CD8-positive, alpha-beta memory T cell (primary cell): Measurements from ENCODE around the gene MICAL3. TPM values are rescaled to one million over a fixed set of nuclear protein-coding genes. Genes with fewer than 3 reads are reported as not detected.
"Not testable (repeated sequence)": the region's sequence is repeated elsewhere in the genome, so short reads cannot be mapped to it uniquely, and the experiment has no call there.

Experiments
- CTCF ChIA-PET: fragments of 350-600 bp; sonication (Branson Sonifier 250); formaldehyde crosslinking; loops from one replicate; lab custom pipeline; 2021; ENCODE audit warnings: antibody characterized with exemption; lab: Charles Lee
- POLR2A ChIA-PET: fragments of 350-600 bp; sonication (Branson Sonifier 250); formaldehyde crosslinking; loops from one replicate; lab custom pipeline; 2021; ENCODE audit warnings: antibody characterized with exemption; lab: Charles Lee
- DNase-seq, 5 donors: peaks; one replicate each; pipeline versions ENCODE4 v3.0.0 to v3.0.0-alpha.2; 2020 to 2022; ENCODE audit warnings: mixed read lengths in 1 of 5
- H3K27ac ChIP-seq: one replicate; pipeline ENCODE4 v1.7.0; 2013; ENCODE audit warnings: low read depth, mild to moderate bottlenecking, low read length, moderate library complexity
- H3K27me3 ChIP-seq: 2 replicates; pipeline ENCODE4 v1.7.0; 2013; ENCODE audit warnings: low read length, mild to moderate bottlenecking; ENCODE audit not compliant: insufficient read depth, poor library complexity, severe bottlenecking
- H3K36me3 ChIP-seq: 2 replicates; pipeline ENCODE4 v1.7.0; 2013; ENCODE audit warnings: mild to moderate bottlenecking, low read length, moderate library complexity; ENCODE audit not compliant: insufficient read depth
- H3K4me1 ChIP-seq: 2 replicates; pipeline ENCODE4 v1.7.0; 2013; ENCODE audit warnings: mild to moderate bottlenecking, low read length, moderate library complexity; ENCODE audit not compliant: insufficient read depth
- H3K4me3 ChIP-seq: 2 replicates; pipeline ENCODE4 v1.7.0; 2013; ENCODE audit warnings: mild to moderate bottlenecking, low read length
- H3K9me3 ChIP-seq: 2 replicates; pipeline ENCODE4 v1.7.0; 2013; ENCODE audit warnings: mild to moderate bottlenecking, low read length
- H3K27ac Mint-ChIP-seq, 8 donors: one replicate each; pipeline ENCODE4 v1.8.0; 2020 to 2021; ENCODE audit warnings: mixed read lengths in 8 of 8, mild to moderate bottlenecking in 6 of 8, inconsistent platforms in 3 of 8, moderate library complexity in 3 of 8
- H3K27me3 Mint-ChIP-seq, 2 donors: one replicate each; pipeline ENCODE4 v1.8.0; 2020 to 2021; ENCODE audit warnings: mixed read lengths in 2 of 2, mild to moderate bottlenecking in 1 of 2, moderate library complexity in 1 of 2
- H3K36me3 Mint-ChIP-seq, 3 donors: one replicate each; pipeline ENCODE4 v1.8.0; 2020 to 2021; ENCODE audit warnings: mixed read lengths in 3 of 3, inconsistent platforms in 1 of 3, mild to moderate bottlenecking in 1 of 3
- H3K4me1 Mint-ChIP-seq, 3 donors: one replicate each; pipeline ENCODE4 v1.8.0; 2020 to 2021; ENCODE audit warnings: mixed read lengths in 3 of 3, inconsistent platforms in 1 of 3, mild to moderate bottlenecking in 1 of 3
- H3K4me3 Mint-ChIP-seq, 7 donors: one replicate each; pipeline ENCODE4 v1.8.0; 2020 to 2021; ENCODE audit warnings: mixed read lengths in 7 of 7, mild to moderate bottlenecking in 6 of 7, moderate library complexity in 4 of 7, inconsistent platforms in 2 of 7
- H3K9me3 Mint-ChIP-seq, 5 donors: one replicate each; pipeline ENCODE4 v1.8.0; 2020 to 2022; ENCODE audit warnings: mixed read lengths in 5 of 5, mild to moderate bottlenecking in 3 of 5, moderate library complexity in 2 of 5, inconsistent platforms in 1 of 5
- polyA plus RNA-seq: library from polyadenylated mRNA; unstranded; fragments of 300-500 nt; fragmentation: Illumina TruSeq; gene quantifications from one replicate; pipeline ENCODE4 v1.2.3, GENCODE V29; 2021
- total RNA-seq, 2 experiments: library from RNA; stranded (reverse); gene quantifications; one replicate each; pipeline ENCODE4 v1.2.3, GENCODE V29; 2021

The MICAL3 gene, protein sequence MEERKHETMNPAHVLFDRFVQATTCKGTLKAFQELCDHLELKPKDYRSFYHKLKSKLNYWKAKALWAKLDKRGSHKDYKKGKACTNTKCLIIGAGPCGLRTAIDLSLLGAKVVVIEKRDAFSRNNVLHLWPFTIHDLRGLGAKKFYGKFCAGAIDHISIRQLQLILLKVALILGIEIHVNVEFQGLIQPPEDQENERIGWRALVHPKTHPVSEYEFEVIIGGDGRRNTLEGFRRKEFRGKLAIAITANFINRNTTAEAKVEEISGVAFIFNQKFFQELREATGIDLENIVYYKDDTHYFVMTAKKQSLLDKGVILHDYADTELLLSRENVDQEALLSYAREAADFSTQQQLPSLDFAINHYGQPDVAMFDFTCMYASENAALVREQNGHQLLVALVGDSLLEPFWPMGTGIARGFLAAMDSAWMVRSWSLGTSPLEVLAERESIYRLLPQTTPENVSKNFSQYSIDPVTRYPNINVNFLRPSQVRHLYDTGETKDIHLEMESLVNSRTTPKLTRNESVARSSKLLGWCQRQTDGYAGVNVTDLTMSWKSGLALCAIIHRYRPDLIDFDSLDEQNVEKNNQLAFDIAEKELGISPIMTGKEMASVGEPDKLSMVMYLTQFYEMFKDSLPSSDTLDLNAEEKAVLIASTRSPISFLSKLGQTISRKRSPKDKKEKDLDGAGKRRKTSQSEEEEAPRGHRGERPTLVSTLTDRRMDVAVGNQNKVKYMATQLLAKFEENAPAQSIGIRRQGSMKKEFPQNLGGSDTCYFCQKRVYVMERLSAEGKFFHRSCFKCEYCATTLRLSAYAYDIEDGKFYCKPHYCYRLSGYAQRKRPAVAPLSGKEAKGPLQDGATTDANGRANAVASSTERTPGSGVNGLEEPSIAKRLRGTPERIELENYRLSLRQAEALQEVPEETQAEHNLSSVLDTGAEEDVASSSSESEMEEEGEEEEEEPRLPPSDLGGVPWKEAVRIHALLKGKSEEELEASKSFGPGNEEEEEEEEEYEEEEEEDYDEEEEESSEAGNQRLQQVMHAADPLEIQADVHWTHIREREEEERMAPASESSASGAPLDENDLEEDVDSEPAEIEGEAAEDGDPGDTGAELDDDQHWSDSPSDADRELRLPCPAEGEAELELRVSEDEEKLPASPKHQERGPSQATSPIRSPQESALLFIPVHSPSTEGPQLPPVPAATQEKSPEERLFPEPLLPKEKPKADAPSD (N-terminal part only)
- total RNA-seq, result 10 to 100 TPM; 51.7 to 51.9 TPM
- 1.7 TPM for polyA plus RNA-seq

DNA sequence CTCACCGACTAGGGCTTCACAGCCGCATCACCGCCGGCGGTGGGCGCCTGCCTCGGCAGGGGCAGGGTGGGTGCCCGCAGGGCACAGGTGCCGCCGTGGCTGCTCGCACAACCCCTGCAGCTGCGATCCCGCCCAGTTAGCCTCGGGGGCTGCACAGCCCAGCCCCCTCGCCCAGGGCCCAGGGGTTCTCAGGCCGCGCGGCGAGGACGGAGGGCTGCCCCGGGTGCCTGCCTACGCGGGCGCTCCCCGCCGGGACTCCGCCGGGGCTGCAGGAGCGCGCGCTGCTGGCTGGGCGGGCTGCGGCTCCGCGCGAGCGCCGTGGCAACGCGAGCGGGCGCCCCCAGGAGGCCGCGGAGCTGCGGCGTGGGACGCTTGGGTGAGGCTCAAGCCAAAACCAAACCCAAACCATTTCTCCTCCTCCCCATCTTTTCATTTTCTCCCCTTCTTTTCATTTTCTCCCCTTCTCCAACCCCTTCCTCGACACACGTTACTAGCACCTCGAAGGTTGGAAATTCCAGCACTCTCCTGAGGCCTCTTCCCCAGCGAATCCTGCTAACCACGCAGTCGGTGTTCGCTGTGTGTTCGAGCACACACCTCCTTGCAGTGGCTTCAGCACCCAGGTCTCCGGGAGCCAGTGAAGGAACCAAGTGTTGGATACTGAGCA is at the start of gene MICAL3:
MICAL3 (minus strand) TSS at position 286 of the 664 bp plus-strand sequence. CDS start 117,749 bp downstream, outside the sequence.
- Mint-ChIP-seq H3K9me3 (no peaks in the 10 kb centered on the region), H3K4me1 (peaks cover 11 to 19% (median 12%) of the 10 kb centered on the region in 3 donors), H3K27ac (no peak within 1 kb of the TSS), H3K4me3 (peak within 1 kb of the TSS; percentile 75 to 94 (median 90)), H3K36me3 (no peaks in the 10 kb centered on the region), H3K27me3 (peaks cover 26 to 60% of the 10 kb centered on the region in 2 donors)
- Histone ChIP-seq H3K27me3 (peaks cover 13% of the 10 kb centered on the region), H3K4me1 (peaks cover 5% of the 10 kb centered on the region), H3K4me3 (peak within 1 kb of the TSS; percentile 65), H3K27ac (no peak within 1 kb of the TSS), H3K36me3 (no peaks in the 10 kb centered on the region), H3K9me3 (no peaks in the 10 kb centered on the region)
- peak; percentile 38 to 60 (median 55) for DNase-seq
- ChIA-PET CTCF (interaction anchor here (0.6 to 2.8 kb wide), 5 partner anchors 9 to 194 kb away, joined by 3 to 18 read pairs (median 6); no protein-coding TSS in a partner anchor), POLR2A (no interaction called here)

DNA sequence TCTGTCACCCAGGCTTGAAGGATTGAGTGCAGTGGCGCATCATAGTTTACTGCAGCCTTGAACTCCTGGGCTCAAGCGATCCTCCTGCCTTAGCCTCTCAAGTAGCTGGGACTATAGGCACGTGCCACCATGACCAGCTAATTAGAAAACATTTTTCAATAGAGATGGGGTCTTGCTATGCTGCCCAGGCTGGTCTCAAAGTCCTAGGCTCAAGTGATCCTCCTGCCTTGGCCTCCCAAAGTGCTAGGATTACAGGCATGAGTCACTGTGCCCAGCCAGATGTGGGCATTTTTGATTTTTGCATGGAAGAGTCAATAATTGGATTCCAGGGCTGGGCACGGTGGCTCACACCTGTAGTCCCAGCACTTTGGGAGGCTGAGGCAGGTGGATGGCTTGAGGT is 49.6 kb upstream of the MICAL3 start:
- H3K36me3 Mint-ChIP-seq, POLR2A ChIA-PET, H3K36me3 ChIP-seq, DNase-seq, H3K4me3 ChIP-seq, H3K9me3 ChIP-seq, H3K9me3 Mint-ChIP-seq, H3K27me3 ChIP-seq, H3K4me3 Mint-ChIP-seq, H3K27ac Mint-ChIP-seq, H3K27me3 Mint-ChIP-seq, H3K27ac ChIP-seq: not testable (repeated sequence)
- CTCF ChIA-PET, result interaction anchor here (7.4 kb wide), 1 partner anchor 244 kb away, joined by 115 read pairs; no protein-coding TSS in a partner anchor
- H3K4me1 ChIP-seq, result peaks cover 22% of the 10 kb centered on the region
- peaks cover 24 to 28% (median 27%) of the 10 kb centered on the region in 3 donors for H3K4me1 Mint-ChIP-seq

DNA sequence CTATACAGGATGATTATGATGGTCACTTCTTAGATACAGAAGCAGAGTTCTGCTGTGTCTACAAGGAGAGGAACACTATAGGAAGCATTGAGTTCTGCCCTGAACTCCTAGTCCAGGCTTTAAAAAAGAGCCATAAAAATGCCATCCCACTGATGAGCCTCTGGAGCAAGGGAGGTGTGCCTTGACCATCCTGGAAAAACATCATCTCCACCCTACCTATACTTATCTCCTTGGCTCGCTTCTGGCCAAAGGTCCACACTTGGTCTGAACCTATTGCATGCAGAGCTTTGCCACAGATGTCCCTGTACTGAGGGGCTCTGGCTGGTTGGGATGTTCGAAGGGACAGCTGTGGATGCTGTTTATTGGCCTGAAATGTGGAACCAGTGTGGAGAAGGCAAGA is 49.1 kb upstream of the MICAL3 start:
- Mint-ChIP-seq H3K9me3 (no peaks in the 10 kb centered on the region), H3K4me1 (peaks cover 21 to 23% (median 23%) of the 10 kb centered on the region in 3 donors), H3K36me3 (peaks cover 0 to 6% (median 0%) of the 10 kb centered on the region in 3 donors), H3K27ac (no peak overlapping the region), H3K27me3 (peaks cover under 1 to 7% of the 10 kb centered on the region in 2 donors), H3K4me3 (no peak overlapping the region)
- no peak for DNase-seq
- ChIA-PET CTCF (interaction anchor here (7.4 kb wide), 1 partner anchor 243 kb away, joined by 115 read pairs; no protein-coding TSS in a partner anchor), POLR2A (no interaction called here)
- H3K4me3 ChIP-seq, result no peak overlapping the region
- H3K9me3 ChIP-seq, result no peaks in the 10 kb centered on the region
- H3K27me3 ChIP-seq, result peaks cover 4% of the 10 kb centered on the region
- H3K36me3 ChIP-seq, result no peaks in the 10 kb centered on the region
- peaks cover 18% of the 10 kb centered on the region for H3K4me1 ChIP-seq
- H3K27ac ChIP-seq, result no peak overlapping the region

DNA sequence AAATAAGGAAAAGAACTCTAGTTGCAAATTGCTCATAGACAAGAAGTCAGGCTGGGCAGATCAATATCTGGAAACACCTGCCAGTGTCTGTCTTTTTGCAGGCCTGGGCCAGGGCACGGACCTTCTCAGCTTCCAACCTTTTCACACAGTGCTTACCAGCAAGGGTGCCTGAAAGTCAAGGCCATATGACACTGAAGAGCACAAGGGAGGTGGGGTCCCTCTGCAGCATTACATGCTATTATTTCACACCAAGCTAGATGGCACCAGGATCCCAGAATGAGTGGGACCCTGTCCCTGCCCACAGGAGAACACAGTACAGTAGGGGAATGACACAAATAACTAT is 47.6 kb upstream of the MICAL3 start:
- Mint-ChIP-seq H3K4me3 (no peak overlapping the region), H3K4me1 (peaks cover 10 to 13% (median 12%) of the 10 kb centered on the region in 3 donors), H3K27ac (peak overlapping the region in 1 of 8 donors; percentile 3), H3K27me3 (peaks cover 2 to 22% of the 10 kb centered on the region in 2 donors), H3K9me3 (no peaks in the 10 kb centered on the region), H3K36me3 (no peaks in the 10 kb centered on the region)
- Histone ChIP-seq H3K27me3 (peaks cover 8% of the 10 kb centered on the region), H3K36me3 (no peaks in the 10 kb centered on the region), H3K27ac (no peak overlapping the region), H3K4me1 (peaks cover 13% of the 10 kb centered on the region), H3K9me3 (no peaks in the 10 kb centered on the region), H3K4me3 (no peak overlapping the region)
- DNase-seq, result no peak
- ChIA-PET CTCF (interaction anchor here (7.4 kb wide), 1 partner anchor 242 kb away, joined by 115 read pairs; no protein-coding TSS in a partner anchor), POLR2A (no interaction called here)

DNA sequence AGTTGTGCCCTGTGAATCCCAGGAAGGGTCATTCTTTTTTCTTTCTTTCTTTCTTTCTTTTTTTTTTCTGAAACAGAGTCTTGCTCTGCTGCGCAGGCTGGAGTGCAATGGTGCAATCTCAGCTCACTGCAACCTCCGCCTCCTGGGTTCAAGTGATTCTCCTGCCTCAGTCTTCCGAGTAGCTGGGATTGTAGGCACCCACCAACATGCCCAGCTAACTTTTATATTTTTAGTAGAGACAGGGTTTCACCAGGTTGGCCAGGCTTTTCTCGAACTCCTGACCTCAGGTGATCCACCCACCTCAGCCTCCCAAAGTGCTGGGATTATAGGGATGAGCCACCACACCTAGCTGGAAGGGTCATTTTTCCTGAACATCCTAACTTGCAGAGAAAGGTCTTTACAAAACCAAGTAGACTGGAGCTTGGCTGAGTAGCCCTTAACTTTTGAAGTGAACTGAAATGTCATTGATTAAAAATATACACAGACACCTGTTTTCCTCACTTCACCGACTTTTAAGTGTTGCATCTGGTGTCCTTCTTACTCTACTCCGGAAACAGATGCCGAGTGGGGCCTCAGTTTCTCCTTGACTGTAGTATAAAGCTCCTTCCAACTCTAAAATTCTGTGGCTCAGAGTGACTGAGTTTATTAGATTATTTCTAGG is 47.1 kb upstream of the MICAL3 start:
- H3K4me1 Mint-ChIP-seq, H3K36me3 Mint-ChIP-seq, H3K4me3 ChIP-seq, H3K27ac ChIP-seq, H3K27ac Mint-ChIP-seq, H3K27me3 ChIP-seq, DNase-seq, H3K4me1 ChIP-seq, H3K9me3 Mint-ChIP-seq, H3K9me3 ChIP-seq, H3K4me3 Mint-ChIP-seq, H3K36me3 ChIP-seq, POLR2A ChIA-PET: not testable (repeated sequence)
- CTCF ChIA-PET, result interaction anchor here (7.4 kb wide), 1 partner anchor 241 kb away, joined by 115 read pairs; no protein-coding TSS in a partner anchor
- peaks cover 5 to 26% of the 10 kb centered on the region in 2 donors for H3K27me3 Mint-ChIP-seq

DNA sequence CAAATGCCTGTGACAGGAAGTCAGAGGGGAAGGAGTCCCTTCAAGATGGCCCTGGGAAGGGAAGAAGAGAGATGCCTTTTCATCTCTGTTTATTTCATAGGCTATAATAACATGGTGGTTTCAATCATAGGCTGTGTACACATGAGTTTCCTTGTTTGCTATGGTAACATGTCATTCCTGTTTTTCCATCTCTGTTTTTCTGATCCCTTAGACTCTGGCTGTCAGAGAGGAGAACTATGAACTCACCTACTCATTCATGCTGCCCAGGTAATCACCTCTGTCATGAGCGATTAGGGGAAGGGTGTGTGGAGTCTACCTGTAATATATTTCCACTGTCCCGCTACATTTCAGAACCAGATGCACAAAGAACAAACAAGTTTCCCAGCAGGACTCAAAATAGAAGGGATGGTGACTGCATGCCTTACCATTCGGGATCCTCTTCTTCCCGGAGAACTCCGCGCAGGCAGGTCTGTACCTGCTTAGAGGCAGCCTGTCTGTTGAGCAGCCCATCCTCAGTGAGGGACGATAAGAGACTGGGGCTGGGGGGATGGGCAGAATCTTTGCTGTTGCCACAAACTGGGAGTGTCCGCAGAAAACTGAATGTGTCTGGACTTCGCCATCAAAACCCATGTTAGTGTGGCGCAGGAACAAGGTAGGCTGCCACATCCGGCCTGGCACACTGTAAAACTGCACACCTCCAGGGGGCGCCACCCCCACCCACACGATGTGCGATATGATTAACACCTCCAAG is 46.4 kb upstream of the MICAL3 start:
- Histone ChIP-seq H3K36me3 (no peaks in the 10 kb centered on the region), H3K27ac (no peak overlapping the region), H3K4me1 (peaks cover under 1% of the 10 kb centered on the region), H3K27me3 (peaks cover 10% of the 10 kb centered on the region), H3K4me3 (no peak overlapping the region), H3K9me3 (no peaks in the 10 kb centered on the region)
- POLR2A ChIA-PET, result no interaction called here
- H3K4me3 Mint-ChIP-seq, result no peak overlapping the region
- peaks cover under 1% of the 10 kb centered on the region in 3 donors for H3K4me1 Mint-ChIP-seq
- CTCF ChIA-PET, result interaction anchor here (7.4 kb wide), 1 partner anchor 241 kb away, joined by 115 read pairs; no protein-coding TSS in a partner anchor
- no peaks in the 10 kb centered on the region for H3K9me3 Mint-ChIP-seq
- peaks cover 10 to 33% of the 10 kb centered on the region in 2 donors for H3K27me3 Mint-ChIP-seq
- H3K36me3 Mint-ChIP-seq, result no peaks in the 10 kb centered on the region
- no peak for DNase-seq
- H3K27ac Mint-ChIP-seq, result peak overlapping the region in 1 of 8 donors; percentile 70
